Adrenal gland (tissue), 5 donors: ENCODE results near the gene OR4X2.

Experiments
- CTCF ChIP-seq, 6 experiments: fragments of 450-650 bp in 4 of 6; fragments of 200-600 bp in 2 of 6; sonication (generic) in 1 of 6; IDR thresholded peaks; 1 replicate in 5 of 6; 2 replicates in 1 of 6; pipeline versions ENCODE4 v1.5.1 to v1.8.0; 2016 to 2021; ENCODE audit warnings: antibody characterized with exemption in 6 of 6, mild to moderate bottlenecking in 2 of 6, moderate library complexity in 1 of 6
- POLR2A ChIP-seq, 2 donors: fragments of 450-650 bp; IDR thresholded peaks; one replicate each; pipeline ENCODE4 v1.6.1; 2017; ENCODE audit warnings: antibody characterized with exemption in 2 of 2, mild to moderate bottlenecking in 2 of 2, moderate library complexity in 1 of 2
- donor health status: DM: no; HTN: no; CAD: no.

- TF ChIP-seq CTCF (IDR thresholded peaks at IDR 0.05) (no peak), POLR2A (IDR thresholded peaks at IDR 0.05) (no peak)
Observed at GRCh38 chr11:48272606-48273005, 27.7 kb downstream of the OR4X2 start.
